ACHN (cell line): ENCODE results near the gene WFDC10A.
"Not testable (repeated sequence)": the region's sequence is repeated elsewhere in the genome, so short reads cannot be mapped to it uniquely, and the experiment has no call there.

Source experiments
- DNase-seq: peaks from one replicate; pipeline ENCODE4 v3.0.0-alpha.2; 2015
- in situ Hi-C: cut with HindIII; loops from 2 replicates; pipeline ENCODE4 v1.10.0; 2017; ENCODE audit warnings: low sequenced_read_pairs, low pct_ligation_motif_present, low pct_unique_long_range_greater_than_20kb

Gene WFDC10A

DNA sequence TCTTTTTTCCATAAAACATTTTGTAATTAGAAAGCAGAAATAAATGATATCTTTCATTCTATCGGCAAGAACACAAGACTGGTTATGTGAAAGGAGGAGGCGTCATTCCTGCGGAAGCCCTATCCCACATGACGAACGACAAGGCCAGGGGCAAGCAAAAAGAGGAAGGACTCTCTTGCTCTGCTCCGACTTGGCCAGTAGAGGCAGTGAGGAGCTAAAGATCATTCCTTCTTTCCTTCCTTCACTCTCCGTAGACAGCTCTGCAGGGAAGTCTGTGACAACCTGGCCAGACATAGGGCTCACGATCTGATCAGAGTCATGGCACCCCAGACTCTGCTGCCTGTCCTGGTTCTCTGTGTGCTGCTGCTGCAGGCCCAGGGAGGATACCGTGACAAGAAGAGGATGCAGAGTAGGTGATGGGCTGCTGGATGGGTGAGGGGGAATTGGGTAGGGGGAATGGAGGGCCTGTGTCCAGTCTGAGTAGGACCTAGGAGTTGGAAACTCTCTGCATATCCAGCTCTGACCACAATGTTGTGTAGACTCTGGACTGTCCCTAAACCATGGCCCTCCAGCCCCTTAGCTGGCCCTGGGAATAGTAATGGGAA lies at the start of gene WFDC10A:
Gene WFDC10A, plus strand, starts transcription at position 244 of the 605 bp plus-strand sequence. Its CDS starts 75 bp downstream, at position 319.
- in situ Hi-C loops = no loop called here
- DNase-seq = peak; percentile 66

GRCh38 chr20:45581702-45582101 lies 47.8 kb upstream of the WFDC10A start:
- in situ Hi-C loops = no loop called here
- no peak for DNase-seq

DNA sequence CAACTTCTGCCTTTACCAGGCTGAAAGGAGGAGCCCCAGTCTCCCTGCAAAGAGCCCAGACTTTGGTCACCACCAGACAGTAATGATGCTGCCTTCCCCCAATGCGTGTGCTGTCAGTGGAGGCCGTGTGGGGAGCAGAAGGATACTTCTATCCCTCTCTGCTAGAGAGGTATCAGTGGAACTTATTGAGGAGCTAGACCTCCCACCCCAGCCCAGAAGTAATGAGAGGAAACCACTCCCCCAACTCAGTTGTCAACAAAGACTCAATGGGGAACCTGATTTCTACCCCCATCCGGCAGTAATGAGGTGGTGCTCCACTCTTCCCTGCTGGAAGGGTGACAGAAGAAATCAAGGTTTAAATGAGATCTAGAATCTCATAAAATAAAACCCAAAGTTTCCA lies 46.0 kb upstream of the WFDC10A start:
- in situ Hi-C loops = no loop called here
- DNase-seq = no peak

DNA sequence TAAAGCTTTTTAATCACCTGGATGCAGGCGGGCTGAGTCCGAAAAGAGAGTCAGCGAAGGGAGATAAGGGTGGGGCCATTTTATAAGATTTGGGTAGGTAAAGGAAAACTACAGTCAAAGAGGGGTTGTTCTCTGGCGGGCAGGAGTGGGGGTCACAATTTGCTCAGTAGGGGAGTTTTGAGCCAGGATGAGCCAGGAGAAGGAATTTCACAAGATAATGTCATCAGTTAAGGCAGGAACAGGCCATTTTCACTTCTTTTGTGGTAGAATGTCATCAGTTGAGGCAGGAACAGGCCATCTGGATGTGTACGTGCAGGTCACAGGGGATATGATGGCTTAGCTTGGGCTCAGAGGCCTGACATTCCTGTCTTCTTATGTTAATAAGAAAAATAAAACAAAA lies 45.2 kb upstream of the WFDC10A start:
- in situ Hi-C loops, DNase-seq: not testable (repeated sequence)

- in situ Hi-C loops = not testable (repeated sequence)
Observed at GRCh38 chr20:45585986-45586385, 43.6 kb upstream of the WFDC10A start.

DNA sequence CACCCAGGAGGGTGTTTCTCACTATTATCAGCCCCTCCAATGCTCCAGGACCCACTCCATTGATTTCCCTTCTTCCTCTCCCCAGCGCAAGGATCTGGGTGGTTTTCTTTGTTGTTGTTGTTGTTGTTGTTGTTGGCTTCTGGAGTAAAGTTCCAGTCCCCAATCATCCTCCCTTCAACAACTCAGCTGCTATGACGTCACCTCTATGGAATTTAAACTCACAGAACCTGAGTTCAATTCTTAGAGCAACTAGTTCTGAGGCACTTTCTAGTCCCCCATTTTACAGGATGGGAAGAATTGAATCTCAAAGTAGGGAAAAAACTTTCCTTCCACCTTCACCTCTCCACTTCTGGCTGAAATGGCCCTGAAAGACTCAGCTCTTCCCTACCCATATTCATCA lies 40.7 kb upstream of the WFDC10A start:
- in situ Hi-C loops = no loop called here
- DNase-seq = peak; percentile 8

More at GRCh38 chr20:45585986-45586385, 43.6 kb upstream of the WFDC10A start:
- DNase-seq = not testable (repeated sequence)

DNA sequence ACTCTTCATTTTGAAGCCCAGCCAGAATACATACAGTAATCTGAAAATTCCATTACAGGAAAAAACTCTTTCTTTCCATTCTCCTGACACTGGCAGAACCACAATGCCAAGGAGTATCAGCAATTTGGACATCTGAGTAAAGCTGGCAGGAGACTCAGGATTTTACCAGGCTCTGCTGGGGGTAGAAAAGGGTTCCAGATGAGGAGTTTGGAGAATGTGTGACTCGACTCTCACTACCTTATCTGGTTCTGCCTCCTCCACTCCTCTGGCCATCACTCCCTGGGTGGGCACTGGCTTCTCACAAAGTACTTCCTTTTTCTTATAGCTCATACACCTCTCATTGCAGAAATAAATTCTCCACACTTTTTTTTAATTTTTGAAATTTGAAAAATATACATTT lies 39.8 kb upstream of the WFDC10A start:
- in situ Hi-C loops = no loop called here
- peak; percentile 61 for DNase-seq

GRCh38 chr20:45592574-45593189 lies 36.9 kb upstream of the WFDC10A start:
- DNase-seq = peak; percentile 66
- in situ Hi-C loops = no loop called here

GRCh38 chr20:45593498-45593897 lies 36.0 kb upstream of the WFDC10A start:
- in situ Hi-C loops = no loop called here
- no peak for DNase-seq

DNA sequence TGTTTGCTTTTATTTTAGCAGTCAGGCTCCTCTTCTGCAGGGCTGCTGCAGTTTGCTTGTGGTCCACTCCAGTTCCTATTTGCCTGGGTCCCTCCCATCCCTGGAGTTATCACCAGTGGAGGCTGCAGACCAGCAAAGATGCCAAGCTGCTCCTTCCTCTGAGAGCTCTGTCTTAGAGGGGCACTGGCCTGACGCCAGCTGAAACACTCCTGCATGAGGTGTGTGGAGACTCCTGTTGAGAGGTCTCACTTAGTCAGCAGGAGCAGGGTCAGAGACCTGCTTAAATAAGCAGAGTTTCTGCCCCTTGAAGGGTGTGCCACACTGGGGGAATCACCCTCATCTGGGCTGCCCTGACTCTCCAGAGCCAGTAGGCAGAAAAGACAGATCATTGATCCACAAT lies 34.3 kb upstream of the WFDC10A start:
- in situ Hi-C loops = no loop called here
- no peak for DNase-seq

- in situ Hi-C loops = no loop called here
- DNase-seq = no peak
Observed at GRCh38 chr20:45607810-45608209, 21.7 kb upstream of the WFDC10A start.

GRCh38 chr20:45611054-45611453 lies 18.5 kb upstream of the WFDC10A start:
- DNase-seq = no peak
- in situ Hi-C loops = no loop called here

DNA sequence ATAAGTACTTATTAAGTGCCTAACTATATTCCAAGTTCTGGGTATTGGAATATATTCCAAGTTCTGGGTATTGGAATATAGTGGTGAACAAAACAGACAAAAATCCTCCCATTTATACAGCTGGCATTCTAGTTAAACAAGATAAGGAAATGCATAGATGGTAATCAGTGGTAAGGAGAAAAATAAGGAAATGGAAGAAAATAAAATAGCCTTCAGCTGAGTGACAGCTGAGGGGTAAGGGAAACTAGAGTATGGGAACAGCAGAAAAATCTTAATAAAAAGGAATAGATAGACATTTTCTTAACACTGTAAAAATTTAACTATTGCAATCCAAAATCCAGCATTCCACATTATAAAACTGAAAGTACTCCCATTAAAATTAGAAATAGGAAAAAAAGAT lies 17.2 kb upstream of the WFDC10A start:
- in situ Hi-C loops = no loop called here
- no peak for DNase-seq

- in situ Hi-C loops = no loop called here
- DNase-seq = no peak
Observed at GRCh38 chr20:45617591-45617990, 11.9 kb upstream of the WFDC10A start.

- no peak for DNase-seq
- in situ Hi-C loops = no loop called here
Observed at GRCh38 chr20:45621593-45621992, 7.9 kb upstream of the WFDC10A start.

- DNase-seq = no peak
- in situ Hi-C loops = no loop called here
Observed at GRCh38 chr20:45626540-45626939, 3.0 kb upstream of the WFDC10A start.

DNA sequence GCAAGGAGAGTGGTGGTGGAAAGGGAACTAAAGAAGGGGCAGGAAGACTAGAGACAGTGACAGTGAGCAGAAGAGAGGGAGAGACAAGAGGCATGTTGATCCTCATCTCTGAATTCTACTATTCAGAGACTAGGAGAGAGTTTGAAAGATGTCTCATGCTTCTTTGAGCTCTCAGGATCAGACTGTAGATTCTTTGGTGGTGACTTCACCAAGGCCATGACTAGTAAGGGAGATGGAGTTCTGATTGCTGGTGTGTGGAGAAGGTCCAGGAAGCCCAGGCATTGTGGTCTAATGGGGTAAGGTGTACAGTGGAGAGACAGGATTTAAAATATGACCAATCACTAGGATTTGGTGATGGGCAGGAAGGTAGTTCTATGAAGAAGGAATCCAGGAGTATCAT lies 832 bp downstream of the WFDC10A start:
- in situ Hi-C loops = no loop called here
- no peak for DNase-seq

DNA sequence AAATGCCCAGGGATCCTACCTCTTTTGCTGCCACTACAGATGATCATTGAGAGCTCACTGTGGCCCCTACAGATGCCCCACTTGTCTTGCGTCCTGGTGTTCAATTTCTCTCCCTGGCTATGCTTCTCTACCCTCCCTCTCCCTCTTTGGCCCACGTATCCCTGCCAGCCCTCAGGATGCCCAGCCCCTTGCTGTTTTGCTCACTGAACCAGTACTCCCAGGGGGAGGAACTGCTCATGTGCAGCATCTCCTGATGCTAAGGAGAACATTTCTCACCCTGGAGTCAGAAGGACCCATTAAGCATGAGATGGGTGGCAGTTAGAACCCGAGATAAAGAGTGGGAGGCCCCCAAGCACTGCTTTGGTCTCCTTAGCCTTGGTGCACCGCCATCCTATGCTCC lies 1.6 kb downstream of the WFDC10A start, which contains the start of gene WFDC9:
Gene WFDC9, minus strand, starts transcription at position 101 of the 400 bp plus-strand sequence. CDS start 21,103 bp downstream, outside the sequence.
- DNase-seq = no peak
- in situ Hi-C loops = no loop called here

DNA sequence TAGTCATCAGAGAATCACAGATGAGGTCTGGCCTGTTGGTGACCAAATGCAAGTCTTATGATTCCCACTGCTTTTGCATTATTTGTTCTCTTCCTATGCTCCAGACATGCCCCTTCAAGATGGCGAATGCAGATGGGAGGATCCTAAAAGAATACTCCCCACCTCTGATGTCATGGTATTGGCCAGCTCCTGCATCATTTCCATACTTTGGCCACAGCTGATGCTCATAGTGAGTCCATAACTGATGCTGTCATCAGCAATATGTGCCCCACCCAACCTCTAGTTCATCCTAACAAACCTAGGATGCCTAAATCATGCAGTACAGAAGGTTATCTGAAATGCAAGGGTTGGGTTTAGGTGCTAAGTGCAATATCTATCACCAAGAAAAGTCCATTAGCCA lies 7.0 kb downstream of the WFDC10A start:
- DNase-seq = no peak
- in situ Hi-C loops = no loop called here

DNA sequence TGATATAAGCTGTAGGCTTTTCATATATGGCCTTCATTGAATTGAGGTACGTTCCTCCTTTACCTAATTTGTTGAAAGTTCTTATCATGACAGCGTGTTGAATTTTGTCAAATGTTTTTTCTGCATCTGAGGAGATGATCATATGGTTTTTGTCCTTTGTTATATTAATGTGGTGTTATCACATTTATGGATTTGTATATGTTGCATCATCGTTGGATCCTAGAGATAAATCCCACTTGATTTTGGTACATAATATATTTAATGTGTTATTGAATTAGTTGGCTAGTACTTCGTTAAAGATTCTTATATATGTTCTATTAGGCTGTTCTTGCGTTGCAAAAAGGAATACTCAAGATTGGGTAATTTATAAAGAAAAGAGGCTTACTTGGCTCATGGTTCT lies 10.1 kb downstream of the WFDC10A start:
- in situ Hi-C loops = no loop called here
- no peak for DNase-seq
